Stomach (tissue), 9 donors: ENCODE results near the gene SLC4A3. TPM values are rescaled to one million over a fixed set of nuclear protein-coding genes. Genes with fewer than 3 reads are reported as not detected.

Source experiments
- DNase-seq, 2 donors: peaks; one replicate each; pipeline versions ENCODE4 v3.0.0 to v3.0.0-alpha.2; 2013 to 2019
- H3K27ac ChIP-seq, 5 donors: fragments of 200-600 bp in 4 of 5; sonication (generic) in 4 of 5; one replicate each; pipeline ENCODE4 v1.5.1; 2013 to 2019; ENCODE audit warnings: mild to moderate bottlenecking in 1 of 5, moderate library complexity in 1 of 5
- H3K27me3 ChIP-seq, 3 donors: fragments of 200-600 bp; sonication (generic); one replicate each; pipeline ENCODE4 v1.5.1; 2017 to 2019; ENCODE audit warnings: mixed run types in 1 of 3
- H3K36me3 ChIP-seq, 4 donors: fragments of 200-600 bp; sonication (generic); 1 replicate in 3 of 4; 2 replicates in 1 of 4; pipeline ENCODE4 v1.5.1; 2016 to 2019
- H3K4me1 ChIP-seq, 4 donors: fragments of 200-600 bp; sonication (generic); one replicate each; pipeline ENCODE4 v1.5.1; 2016 to 2019
- H3K4me3 ChIP-seq, 4 donors: fragments of 200-600 bp; sonication (generic) in 3 of 4; one replicate each; pipeline ENCODE4 v1.5.1; 2016 to 2019; ENCODE audit warnings: mild to moderate bottlenecking in 1 of 4
- H3K9me3 ChIP-seq, 4 donors: fragments of 200-600 bp; sonication (generic); one replicate each; pipeline ENCODE4 v1.5.1; 2016 to 2019
- EP300 ChIP-seq: sonication (generic); formaldehyde crosslinking; IDR thresholded peaks from one replicate; pipeline ENCODE4 v1.6.1; 2017; ENCODE audit warnings: antibody characterized with exemption
- POLR2A ChIP-seq, 4 donors: fragments of 450-650 bp; IDR thresholded peaks; one replicate each; pipeline ENCODE4 v1.6.1; 2016; ENCODE audit warnings: antibody characterized with exemption in 4 of 4, control low read depth in 2 of 4, mild to moderate bottlenecking in 1 of 4, moderate library complexity in 1 of 4
- POLR2AphosphoS5 ChIP-seq, 3 donors: sonication (generic); formaldehyde crosslinking; IDR thresholded peaks; one replicate each; pipeline ENCODE4 v1.6.1; 2016; ENCODE audit warnings: antibody characterized with exemption in 3 of 3
- WGBS, 5 donors: extraction: QIAGEN DNeasy Blood & Tissue Kit in 3 of 5; methylation state at CpG; one replicate each; pipeline versions ENCODE4 v1.1.5 to v1.1.7; 2013 to 2018; 5-methylcytosine and 5-hydroxymethylcytosine counted together
- intact Hi-C: fragments of 100-400 bp; cut with DNase I; formaldehyde crosslinking; loops from one replicate; pipeline ENCODE4 v1.15.1; 2023; ENCODE audit warnings: low total_unique reads
- polyA plus RNA-seq, 3 donors: library from polyadenylated mRNA; stranded (reverse); fragments of 200-250 nt; gene quantifications; one replicate each; pipeline ENCODE4 v1.2.3, GENCODE V29; 2013
- total RNA-seq, 5 donors: library from RNA; depleted of rRNA; stranded (reverse); fragments of >200 nt; gene quantifications; one replicate each; pipeline versions ENCODE4 v1.1.0 to v1.2.3, GENCODE V29; 2014 to 2016
- TF ChIP-seq, protein P1 (sequence below), 7 experiments: fragments of 450-650 bp in 4 of 7; fragments of 200-600 bp in 3 of 7; sonication (generic) in 3 of 7; IDR thresholded peaks; one replicate each; pipeline ENCODE4 v1.5.1; 2016 to 2019; ENCODE audit warnings: antibody characterized with exemption in 7 of 7, control low read depth in 2 of 7, mild to moderate bottlenecking in 1 of 7
- donor health status: healthy with polysubstance abuse.
- donor health status: Bipolar disorder and iron deficiency.
- donor health status: healthy.

Gene SLC4A3
- total and polyA plus RNA-seq, 8 donors = 0.58 to 22.8 (median 1.6) TPM; not detected in 1

DNA sequence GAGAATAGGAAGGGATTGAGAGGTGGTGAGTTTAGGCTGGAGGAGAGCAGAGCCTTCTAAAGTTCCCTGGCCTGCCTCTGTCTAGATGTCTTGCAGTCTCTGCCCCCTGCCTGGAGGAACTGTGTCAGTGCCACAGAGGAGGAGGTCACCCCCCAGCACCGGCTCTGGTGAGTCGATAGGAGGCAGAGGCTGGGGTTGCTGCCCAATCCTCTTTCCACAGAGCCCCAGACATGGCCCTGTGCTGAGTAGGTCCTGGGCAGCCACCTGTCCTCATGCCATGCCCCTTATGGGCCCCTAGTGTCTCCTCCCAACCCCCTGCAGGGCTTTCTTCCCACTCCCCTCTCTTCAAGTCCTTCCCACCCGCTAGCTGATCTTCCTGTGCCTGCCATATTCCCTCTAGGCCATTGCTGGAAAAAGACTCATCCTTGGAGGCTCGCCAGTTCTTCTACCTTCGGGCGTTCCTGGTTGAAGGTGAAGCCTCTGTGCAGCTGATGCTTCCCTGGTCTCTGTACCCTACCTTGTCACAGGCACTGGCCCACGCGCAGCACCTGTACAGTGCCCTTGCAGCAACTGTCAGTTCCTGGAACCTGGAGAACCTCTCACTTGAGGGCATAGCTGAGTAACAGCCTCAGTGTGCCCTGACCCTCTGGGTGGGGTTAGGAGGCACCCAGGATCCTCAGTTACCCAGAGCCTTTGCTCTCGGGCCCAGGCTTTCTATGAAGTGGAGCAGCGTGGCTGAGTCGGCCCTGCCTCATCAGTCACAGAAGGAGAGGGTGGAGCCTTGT, 13.2 kb upstream of the SLC4A3 start:
- Histone ChIP-seq H3K4me3 (no peak overlapping the region), H3K27ac (no peak overlapping the region), H3K9me3 (no peaks in the 10 kb centered on the region), H3K36me3 (peaks cover 32 to 69% (median 64%) of the 10 kb centered on the region in 4 donors), H3K27me3 (no peaks in the 10 kb centered on the region), H3K4me1 (no peaks in the 10 kb centered on the region)
- intact Hi-C loops = no loop called here
- 92 to 96% (median 93%) methylated on average over 11 of the region's 11 CpGs for WGBS, 5 donors
- no peak for TF ChIP-seq POLR2A (IDR thresholded peaks at IDR 0.05)
- DNase-seq = no peak

DNA sequence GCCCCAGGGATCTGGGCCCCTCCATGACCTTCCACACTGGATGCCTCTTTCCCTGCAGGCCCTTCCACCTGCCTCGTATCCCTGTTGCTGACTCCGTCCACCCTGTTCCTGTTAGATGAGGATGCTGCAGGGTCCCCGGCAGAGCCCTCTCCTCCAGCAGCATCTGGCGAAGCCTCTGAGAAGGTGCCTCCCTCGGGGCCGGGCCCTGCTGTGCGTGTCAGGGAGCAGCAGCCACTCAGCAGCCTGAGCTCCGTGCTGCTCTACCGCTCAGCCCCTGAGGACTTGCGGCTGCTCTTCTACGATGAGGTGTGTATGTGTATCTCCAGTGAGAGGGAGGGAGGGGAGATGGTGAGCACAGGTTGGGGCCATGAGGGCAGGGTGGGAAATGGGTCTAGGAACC, 12.4 kb upstream of the SLC4A3 start:
- Histone ChIP-seq H3K4me3 (no peak overlapping the region), H3K36me3 (peaks cover 27 to 61% (median 57%) of the 10 kb centered on the region in 4 donors), H3K27me3 (no peaks in the 10 kb centered on the region), H3K4me1 (no peaks in the 10 kb centered on the region), H3K9me3 (no peaks in the 10 kb centered on the region), H3K27ac (no peak overlapping the region)
- no peak for DNase-seq
- intact Hi-C loops = no loop called here
- TF ChIP-seq, protein P1, sequence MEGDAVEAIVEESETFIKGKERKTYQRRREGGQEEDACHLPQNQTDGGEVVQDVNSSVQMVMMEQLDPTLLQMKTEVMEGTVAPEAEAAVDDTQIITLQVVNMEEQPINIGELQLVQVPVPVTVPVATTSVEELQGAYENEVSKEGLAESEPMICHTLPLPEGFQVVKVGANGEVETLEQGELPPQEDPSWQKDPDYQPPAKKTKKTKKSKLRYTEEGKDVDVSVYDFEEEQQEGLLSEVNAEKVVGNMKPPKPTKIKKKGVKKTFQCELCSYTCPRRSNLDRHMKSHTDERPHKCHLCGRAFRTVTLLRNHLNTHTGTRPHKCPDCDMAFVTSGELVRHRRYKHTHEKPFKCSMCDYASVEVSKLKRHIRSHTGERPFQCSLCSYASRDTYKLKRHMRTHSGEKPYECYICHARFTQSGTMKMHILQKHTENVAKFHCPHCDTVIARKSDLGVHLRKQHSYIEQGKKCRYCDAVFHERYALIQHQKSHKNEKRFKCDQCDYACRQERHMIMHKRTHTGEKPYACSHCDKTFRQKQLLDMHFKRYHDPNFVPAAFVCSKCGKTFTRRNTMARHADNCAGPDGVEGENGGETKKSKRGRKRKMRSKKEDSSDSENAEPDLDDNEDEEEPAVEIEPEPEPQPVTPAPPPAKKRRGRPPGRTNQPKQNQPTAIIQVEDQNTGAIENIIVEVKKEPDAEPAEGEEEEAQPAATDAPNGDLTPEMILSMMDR (IDR thresholded peaks at IDR 0.05) = no peak
- TF ChIP-seq POLR2AphosphoS5 (IDR thresholded peaks at IDR 0.05) = no peak
- no peak for TF ChIP-seq EP300
- TF ChIP-seq POLR2A (IDR thresholded peaks at IDR 0.05) = no peak
- WGBS, 5 donors = 86 to 95% (median 93%) methylated on average over 6 to 11 of the region's 11 CpGs

DNA sequence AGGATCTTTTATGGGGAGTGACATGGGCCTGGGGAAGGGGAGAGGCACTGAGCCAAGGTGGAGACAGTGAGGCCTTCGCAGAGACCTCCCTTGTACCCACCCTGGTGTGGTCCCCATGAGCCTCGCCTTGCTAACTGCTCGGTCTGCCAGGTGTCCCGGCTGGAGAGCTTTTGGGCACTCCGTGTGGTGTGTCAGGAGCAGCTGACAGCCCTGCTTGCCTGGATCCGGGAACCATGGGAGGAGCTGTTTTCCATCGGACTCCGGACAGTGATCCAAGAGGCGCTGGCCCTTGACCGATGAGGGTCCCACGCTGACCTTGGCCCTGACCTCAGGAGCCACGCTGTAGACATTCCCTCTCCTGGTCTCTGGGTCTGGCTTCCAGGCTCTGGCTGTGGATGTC, 11.5 kb upstream of the SLC4A3 start:
- H3K27me3 ChIP-seq = no peaks in the 10 kb centered on the region
- H3K9me3 ChIP-seq = no peaks in the 10 kb centered on the region
- intact Hi-C loops = no loop called here
- H3K27ac ChIP-seq = no peak overlapping the region
- WGBS, 5 donors = 76 to 90% (median 88%) methylated on average over 6 to 12 of the region's 12 CpGs
- no peak overlapping the region for H3K4me3 ChIP-seq
- peaks cover 27 to 55% (median 50%) of the 10 kb centered on the region in 4 donors for H3K36me3 ChIP-seq
- DNase-seq = no peak
- H3K4me1 ChIP-seq = no peaks in the 10 kb centered on the region
- TF ChIP-seq POLR2AphosphoS5 (IDR thresholded peaks at IDR 0.05) (no peak), POLR2A (IDR thresholded peaks at IDR 0.05) (no peak), EP300 (no peak)
- TF ChIP-seq, protein P1 (IDR thresholded peaks at IDR 0.05) = no peak

DNA sequence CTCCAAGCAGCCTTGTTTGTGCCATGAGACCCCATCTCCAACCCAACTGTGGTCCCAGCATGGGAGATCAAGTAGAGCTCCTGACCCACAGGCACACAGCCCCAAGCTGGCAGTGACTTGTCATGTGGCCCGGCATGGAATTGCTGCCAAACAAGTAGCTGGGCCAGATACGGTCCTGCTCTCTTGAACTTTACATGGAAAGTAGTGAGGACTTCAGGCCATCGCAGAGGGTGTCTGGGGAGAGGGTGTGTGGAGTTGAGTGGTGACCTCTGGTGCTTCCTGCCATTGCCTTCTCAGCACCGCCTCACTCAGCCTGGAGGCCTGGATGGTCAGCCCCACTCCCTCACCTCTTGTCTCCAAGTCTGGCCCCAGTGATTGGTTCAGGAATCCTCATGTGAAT, 10.9 kb upstream of the SLC4A3 start:
- Histone ChIP-seq H3K27me3 (no peaks in the 10 kb centered on the region), H3K4me3 (no peak overlapping the region), H3K4me1 (no peaks in the 10 kb centered on the region), H3K27ac (no peak overlapping the region), H3K9me3 (no peaks in the 10 kb centered on the region), H3K36me3 (peaks cover 24 to 48% (median 43%) of the 10 kb centered on the region in 4 donors)
- WGBS, 5 donors = 56 to 85% (median 66%) methylated on average over 4 of the region's 4 CpGs
- intact Hi-C loops = no loop called here
- no peak for TF ChIP-seq EP300
- TF ChIP-seq POLR2A (IDR thresholded peaks at IDR 0.05) = no peak
- TF ChIP-seq, protein P1 (IDR thresholded peaks at IDR 0.05) = no peak
- no peak for DNase-seq

DNA sequence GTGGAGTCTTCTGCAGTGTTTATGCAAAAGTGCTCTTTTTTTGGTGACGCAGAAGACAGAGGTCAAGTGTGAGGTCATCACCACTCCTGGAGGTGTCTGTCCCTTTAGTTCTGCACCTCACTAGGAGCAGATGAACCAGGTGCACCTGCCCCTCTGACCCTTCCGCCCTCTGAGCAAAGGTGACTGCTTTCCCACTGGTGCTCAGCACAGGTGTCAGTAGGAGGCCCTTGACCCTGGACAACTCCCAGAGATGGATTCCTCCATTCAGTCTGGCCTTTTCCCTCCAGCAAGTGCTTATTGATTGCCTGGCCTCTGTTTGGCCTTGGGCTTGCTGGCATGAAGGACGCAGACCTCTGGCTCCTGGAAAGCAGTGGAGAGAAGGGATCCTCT, 8.7 kb upstream of the SLC4A3 start:
- WGBS, 5 donors = 77 to 90% (median 86%) methylated on average over 3 of the region's 3 CpGs
- no peak overlapping the region for H3K27ac ChIP-seq

More for the DNA sequence above, 8.7 kb upstream of the SLC4A3 start:
- Histone ChIP-seq H3K4me1 (no peaks in the 10 kb centered on the region), H3K36me3 (peaks cover 13 to 32% (median 31%) of the 10 kb centered on the region in 4 donors), H3K27me3 (no peaks in the 10 kb centered on the region), H3K4me3 (no peak overlapping the region), H3K9me3 (no peaks in the 10 kb centered on the region)
- DNase-seq = no peak
- TF ChIP-seq POLR2A (IDR thresholded peaks at IDR 0.05) = no peak
- intact Hi-C loops = no loop called here
